Breast epithelium (tissue), 3 donors: ENCODE measurements around the gene ZMIZ1.

Source experiments
- CTCF ChIP-seq, 3 donors: fragments of 450-650 bp; IDR thresholded peaks; one replicate each; pipeline ENCODE4 v1.5.1; 2016 to 2017; ENCODE audit warnings: antibody characterized with exemption in 3 of 3, mild to moderate bottlenecking in 3 of 3, moderate library complexity in 3 of 3
- POLR2A ChIP-seq: fragments of 450-650 bp; IDR thresholded peaks from one replicate; pipeline ENCODE4 v1.6.1; 2016; ENCODE audit warnings: antibody characterized with exemption, mild to moderate bottlenecking, moderate library complexity

- TF ChIP-seq CTCF (IDR thresholded peaks at IDR 0.05) (no peak), POLR2A (no peak)
Measured at GRCh38 chr10:79029478-79030390, 39.0 kb upstream of the ZMIZ1 start.
